Measurements from ENCODE around the gene EEFSEC. TPM values are rescaled to one million over a fixed set of nuclear protein-coding genes. Genes with fewer than 3 reads are reported as not detected.

The EEFSEC gene
- total RNA-seq, 1 donor from 2014 or later, result 8.6 TPM

GRCh38 chr3:128383316-128384235, 230.3 kb downstream of the EEFSEC start:
- peak; percentile 71 for DNase-seq (ENCODE audit: low read depth)

- peak; percentile 39 for DNase-seq (ENCODE audit: low read depth)
These were observed 232.0 kb downstream of the EEFSEC start for GRCh38 chr3:128385080-128385832.

- DNase-seq (ENCODE audit: low read depth), result no peak
These were observed 235.7 kb downstream of the EEFSEC start for GRCh38 chr3:128388932-128389331.

DNA sequence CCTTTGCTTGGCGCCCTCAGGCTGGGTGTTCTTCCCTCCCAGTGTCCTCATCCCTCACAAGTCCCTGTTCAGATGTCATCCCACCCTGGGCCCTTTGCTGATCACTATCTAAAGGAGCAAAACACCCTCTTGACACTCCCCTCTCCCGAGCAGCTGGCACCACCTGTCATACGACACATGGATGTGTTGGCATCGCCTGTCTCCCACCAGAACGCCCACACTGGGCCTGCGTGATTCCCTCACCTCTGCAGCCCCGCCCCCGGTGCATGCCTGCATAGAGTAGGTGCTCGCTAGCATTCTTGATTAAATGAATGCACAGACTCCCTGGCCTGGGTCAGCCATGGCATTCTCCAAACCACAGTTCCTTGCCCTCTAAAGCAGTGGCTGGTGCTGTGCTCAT, 237.6 kb downstream of the EEFSEC start:
- peak; percentile 82 for DNase-seq (ENCODE audit: low read depth)

GRCh38 chr3:128392021-128392420, 238.7 kb downstream of the EEFSEC start:
- no peak for DNase-seq (ENCODE audit: low read depth)

GRCh38 chr3:128392818-128393544, 239.7 kb downstream of the EEFSEC start:
- no peak for DNase-seq (ENCODE audit: low read depth)

DNA sequence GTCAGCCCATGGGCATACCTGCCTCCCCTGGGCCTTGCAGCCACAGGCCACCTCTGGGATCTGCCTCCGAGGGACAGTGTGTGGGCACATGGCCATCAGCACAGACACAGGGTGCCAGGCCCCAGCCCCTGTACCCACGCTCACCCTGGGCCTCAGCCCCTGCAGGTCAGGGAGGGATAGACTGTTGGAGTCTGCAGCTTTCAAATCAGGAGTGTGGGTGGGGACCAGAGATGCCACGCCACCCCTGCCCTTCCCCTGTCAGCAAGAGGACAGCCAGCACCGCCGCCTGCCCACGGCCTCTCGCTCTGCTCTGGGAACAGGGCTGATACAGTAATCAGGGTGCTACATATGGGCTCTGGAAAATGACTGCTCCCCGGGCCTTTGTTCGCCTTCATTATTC, 240.8 kb downstream of the EEFSEC start:
- no peak for DNase-seq (ENCODE audit: low read depth)

DNA sequence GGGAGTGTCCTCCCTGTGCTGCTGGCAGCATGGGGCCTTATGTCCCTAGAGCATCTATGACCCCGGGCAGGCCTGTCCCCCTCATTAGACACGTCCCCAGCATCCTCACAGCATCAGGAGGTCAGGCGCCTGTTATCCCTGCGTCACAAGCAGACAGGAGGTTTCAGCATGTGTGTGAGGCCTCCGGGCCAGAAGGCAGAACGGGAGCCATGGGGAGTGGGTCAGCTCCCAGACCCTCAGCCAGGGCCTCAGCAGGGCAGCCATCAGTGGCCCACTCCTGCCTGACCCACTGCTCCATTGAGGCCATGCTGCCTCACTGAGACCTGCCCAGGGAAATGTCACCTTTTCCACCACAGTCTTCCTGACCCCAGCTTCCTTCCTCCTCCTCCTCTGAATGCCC, 241.8 kb downstream of the EEFSEC start:
- DNase-seq (ENCODE audit: low read depth), result no peak

- DNase-seq (ENCODE audit: low read depth), result no peak
These were observed 242.3 kb downstream of the EEFSEC start for GRCh38 chr3:128395500-128396162.

- peak; percentile 85 for DNase-seq (ENCODE audit: low read depth)
These were observed 244.2 kb downstream of the EEFSEC start for GRCh38 chr3:128397484-128397883.

DNA sequence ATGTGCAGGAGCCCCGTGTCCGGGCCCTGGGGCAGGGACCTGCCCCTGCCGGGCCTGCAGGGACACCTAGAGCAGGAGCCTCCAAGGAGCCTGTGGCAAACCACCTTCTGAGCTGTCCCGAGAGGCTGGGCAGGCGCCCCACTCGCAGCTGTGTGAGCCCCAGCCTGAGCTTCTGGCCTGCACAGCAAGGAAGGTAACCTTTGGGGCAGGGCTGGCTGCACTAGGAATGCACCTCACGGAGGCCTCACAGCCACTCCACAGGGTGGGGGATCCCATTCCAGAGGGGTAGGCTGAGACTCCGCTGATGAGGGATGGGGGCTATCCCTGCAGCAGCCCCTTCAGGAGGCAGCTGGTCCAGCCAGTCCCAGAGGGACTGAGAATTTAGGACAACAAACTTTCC, 245.3 kb downstream of the EEFSEC start:
- no peak for DNase-seq (ENCODE audit: low read depth)

GRCh38 chr3:128399221-128399915, 246.1 kb downstream of the EEFSEC start:
- DNase-seq (ENCODE audit: low read depth), result no peak

DNA sequence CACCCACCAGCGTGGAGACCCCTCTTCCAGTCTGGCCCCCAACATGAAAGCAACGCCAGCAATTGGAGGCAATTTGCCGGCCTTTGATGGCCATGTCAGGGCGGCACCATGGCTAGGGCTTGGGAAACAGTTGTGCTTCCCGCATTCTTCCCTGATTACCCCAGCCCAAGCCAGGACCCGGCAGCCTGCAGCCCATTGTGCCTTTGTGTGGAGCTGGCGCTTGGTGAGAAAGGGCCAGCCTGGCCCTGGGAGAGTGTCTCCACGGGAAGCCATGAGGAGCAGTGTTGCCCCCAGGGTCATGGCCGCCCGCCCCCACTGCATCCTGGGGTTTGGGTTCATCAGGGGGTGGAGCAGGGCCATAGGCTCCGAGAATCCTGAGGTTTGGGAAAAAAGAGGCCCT, 247.4 kb downstream of the EEFSEC start:
- no peak for DNase-seq (ENCODE audit: low read depth)

DNA sequence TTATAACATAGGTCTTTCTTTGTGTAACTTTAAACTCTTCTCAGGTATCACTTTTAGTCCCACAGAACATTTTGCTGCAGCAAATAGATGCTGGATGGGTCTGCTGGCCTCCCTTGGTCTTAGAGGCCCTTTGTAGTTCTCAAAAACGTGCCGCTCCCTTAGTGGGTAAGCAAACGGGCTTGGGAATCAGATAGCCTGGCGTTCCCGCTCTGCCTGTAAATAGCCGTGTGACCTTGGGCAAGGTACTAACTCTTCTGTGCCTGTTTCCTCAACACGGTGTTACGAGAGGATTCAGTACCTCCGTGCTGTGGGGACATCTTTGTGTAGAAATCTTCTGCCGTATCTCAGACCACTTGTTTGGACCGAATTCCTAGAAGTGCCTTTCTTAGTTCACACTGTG, 249.0 kb downstream of the EEFSEC start:
- no peak for DNase-seq (ENCODE audit: low read depth)

GRCh38 chr3:128402998-128403397, 249.7 kb downstream of the EEFSEC start:
- DNase-seq (ENCODE audit: low read depth), result no peak

GRCh38 chr3:128404276-128405068, 251.2 kb downstream of the EEFSEC start:
- DNase-seq (ENCODE audit: low read depth), result no peak

DNA sequence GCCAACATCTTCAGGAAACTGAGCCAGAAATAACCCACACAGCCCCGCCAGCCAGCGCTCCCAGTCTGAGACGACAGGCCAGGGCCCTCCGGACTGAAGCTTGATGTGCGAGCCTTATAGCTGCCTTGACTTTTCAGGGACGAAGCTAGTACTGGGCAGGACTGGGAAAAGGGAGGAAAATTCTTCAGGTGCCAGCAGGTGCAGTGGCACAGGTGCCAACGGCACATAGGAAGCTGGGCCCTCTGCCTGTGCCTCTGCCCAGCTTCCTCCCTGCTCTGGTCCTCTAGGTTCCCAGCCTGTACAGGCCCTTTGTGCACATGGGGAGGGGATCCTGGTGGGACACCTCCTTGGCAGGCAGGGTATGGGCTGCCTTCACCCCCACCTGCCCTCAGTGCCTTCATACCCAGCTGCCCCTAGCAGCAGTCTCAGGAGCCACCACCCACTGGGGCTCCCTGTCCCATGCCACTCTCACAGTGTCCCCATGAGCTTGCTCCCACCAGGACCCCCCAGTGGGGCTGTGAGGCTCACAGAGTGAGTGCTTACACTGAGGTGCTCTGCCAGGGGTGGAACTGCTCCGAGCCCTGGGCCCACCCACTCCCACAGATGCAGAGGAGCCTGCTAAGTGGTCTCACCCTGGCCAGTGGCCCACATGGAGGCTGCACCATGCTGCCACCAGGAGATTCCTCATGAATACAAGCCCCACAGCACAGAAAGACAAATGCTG, 252.4 kb downstream of the EEFSEC start:
- DNase-seq (ENCODE audit: low read depth), result no peak

- DNase-seq (ENCODE audit: low read depth), result no peak
These were observed 254.0 kb downstream of the EEFSEC start for GRCh38 chr3:128407247-128407646.

All from myocyte (in vitro differentiated cells).